HCT116 (cell line): ENCODE data around the gene EEF1B2. TPM values are rescaled to one million over a fixed set of nuclear protein-coding genes. Genes with fewer than 3 reads are reported as not detected.

Experiments used
- ATAC-seq: fragments of 200-7000 bp; cut with Tn5 transposase; 2 replicates; pipeline ENCODE4 v1.9.1; 2020; ENCODE audit warnings: mild to moderate bottlenecking, moderate library complexity
- BruUV-seq: library from RNA; stranded (reverse); fragments of 400-500 nt; replicated peaks from 2 replicates; lab custom pipeline; 2021; lab: Mats Ljungman, UMichigan
- CTCF ChIA-PET: fragments of 300-600 bp; sonication (Branson Sonifier 250); formaldehyde crosslinking; loops from one replicate; lab custom pipeline; 2021; ENCODE audit warnings: antibody characterized with exemption; lab: Charles Lee
- POLR2A ChIA-PET: fragments of 300-600, 350-600 bp; sonication (Branson Sonifier 250); formaldehyde crosslinking; loops from one replicate; lab custom pipeline; 2021; ENCODE audit warnings: antibody characterized with exemption; lab: Charles Lee
- RAD21 ChIA-PET, 2 experiments: fragments of 300-600 bp; sonication (Branson Sonifier 250); formaldehyde crosslinking; loops; one replicate each; lab custom pipeline; 2023; ENCODE audit warnings: low total read pairs in 2 of 2; ENCODE audit not compliant: uncharacterized antibody in 2 of 2, unreplicated experiment in 2 of 2, low non-redundant PET in 1 of 2; lab: Charles Lee
- DNase-seq: peaks from one replicate; pipeline ENCODE4 v3.0.0-alpha.2; 2010; ENCODE audit warnings: low read depth, low spot score
- H2AFZ ChIP-seq: fragments of 200-600 bp; shearing (Covaris generic), sonication (generic); 2 replicates; pipeline ENCODE4 v1.6.1; 2017; ENCODE audit warnings: low read depth, mixed run types, mixed read lengths, antibody characterized with exemption, low read length; ENCODE audit not compliant: poor library complexity, severe bottlenecking
- H3K27ac ChIP-seq: 2 replicates; pipeline ENCODE4 v1.5.1; 2012; ENCODE audit warnings: low read depth, low read length
- H3K27me3 ChIP-seq: fragments of 200-600 bp; sonication (generic); 2 replicates; pipeline ENCODE4 v1.6.1; 2016; ENCODE audit warnings: mixed run types, low read length, mixed read lengths; ENCODE audit not compliant: insufficient read depth
- H3K36me3 ChIP-seq, 2 experiments: fragments of 200-500 bp in 1 of 2; fragments of 200-600 bp in 1 of 2; sonication (Bioruptor generic) in 1 of 2; sonication (generic) in 1 of 2; 2 replicates each; pipeline versions ENCODE4 v1.5.1 to v1.6.1; 2014 to 2016; ENCODE audit warnings: low read length in 2 of 2, inconsistent platforms in 1 of 2, mixed read lengths in 1 of 2, mixed run types in 1 of 2; ENCODE audit not compliant: insufficient read depth in 2 of 2, control insufficient read depth in 1 of 2
- H3K4me1 ChIP-seq, 2 experiments: fragments of 200-600 bp in 1 of 2; sonication (generic) in 1 of 2; 2 replicates each; pipeline versions ENCODE4 v1.5.1 to v1.6.1; 2012 to 2017; ENCODE audit warnings: low read length in 2 of 2, inconsistent platforms in 1 of 2, mild to moderate bottlenecking in 1 of 2, mixed read lengths in 1 of 2, mixed run types in 1 of 2, moderate library complexity in 1 of 2; ENCODE audit not compliant: insufficient read depth in 2 of 2, control insufficient read depth in 1 of 2
- H3K4me2 ChIP-seq: fragments of 200-600 bp; sonication (generic); 2 replicates; pipeline ENCODE4 v1.6.1; 2017; ENCODE audit warnings: mixed run types, low read length, mixed read lengths
- H3K4me3 ChIP-seq, 2 experiments: fragments of 200-600 bp in 1 of 2; sonication (generic) in 1 of 2; replicated peaks in 1 of 2; 2 replicates each; pipeline ENCODE4 v1.5.1; 2011 to 2016; ENCODE audit warnings: low read length in 2 of 2, control low read depth in 1 of 2, low read depth in 1 of 2, mild to moderate bottlenecking in 1 of 2, mixed read lengths in 1 of 2, mixed run types in 1 of 2
- H3K79me2 ChIP-seq: fragments of 200-600 bp; sonication (generic); 2 replicates; pipeline ENCODE4 v1.6.1; 2017; ENCODE audit warnings: mild to moderate bottlenecking, mixed run types, low read length, moderate library complexity, mixed read lengths; ENCODE audit not compliant: insufficient read depth
- H3K9ac ChIP-seq: fragments of 200-600 bp; sonication (generic); 2 replicates; pipeline ENCODE4 v1.6.1; 2016; ENCODE audit warnings: low read length, mixed read lengths
- H3K9me2 ChIP-seq: fragments of 200-600 bp; sonication (generic), shearing (Covaris generic); 2 replicates; pipeline ENCODE4 v1.6.1; 2017; ENCODE audit warnings: mixed run types, mild to moderate bottlenecking, moderate library complexity; ENCODE audit not compliant: insufficient read depth
- H3K9me3 ChIP-seq, 2 experiments: fragments of 200-500 bp in 1 of 2; fragments of 200-600 bp in 1 of 2; sonication (Bioruptor generic) in 1 of 2; sonication (generic) in 1 of 2; 2 replicates each; pipeline ENCODE4 v1.6.1; 2014 to 2017; ENCODE audit warnings: low read length in 2 of 2, mixed read lengths in 2 of 2, inconsistent platforms in 1 of 2, low read depth in 1 of 2, mild to moderate bottlenecking in 1 of 2, mixed run types in 1 of 2, moderate library complexity in 1 of 2; ENCODE audit not compliant: control insufficient read depth in 1 of 2, insufficient read depth in 1 of 2
- H4K20me1 ChIP-seq: fragments of 200-600 bp; sonication (generic), shearing (Covaris generic); 2 replicates; pipeline ENCODE4 v1.6.1; 2017; ENCODE audit warnings: mixed run types, mild to moderate bottlenecking, moderate library complexity; ENCODE audit not compliant: insufficient read depth
- ATF3 ChIP-seq: IDR thresholded peaks from 2 replicates; pipeline ENCODE4 v1.6.1; 2012
- CBX3 ChIP-seq: IDR thresholded peaks from 2 replicates; pipeline ENCODE4 v1.6.1; 2012; ENCODE audit warnings: low read depth
- EGR1 ChIP-seq: IDR thresholded peaks from 2 replicates; pipeline ENCODE4 v1.6.1; 2012; ENCODE audit warnings: low read depth
- ELF1 ChIP-seq: IDR thresholded peaks from 2 replicates; pipeline ENCODE4 v1.6.1; 2012; ENCODE audit warnings: low read depth, borderline replicate concordance
- EZH2 ChIP-seq: fragments of 200-600 bp; sonication (generic); IDR thresholded peaks from 2 replicates; pipeline ENCODE4 v1.6.1; 2017; ENCODE audit warnings: antibody characterized with exemption, mixed run types
- EZH2phosphoT487 ChIP-seq: fragments of 200-600 bp; IDR thresholded peaks from 2 replicates; pipeline ENCODE4 v1.6.1; 2018; ENCODE audit warnings: antibody characterized with exemption, borderline replicate concordance
- FOSL1 ChIP-seq: IDR thresholded peaks from 2 replicates; pipeline ENCODE4 v1.6.1; 2012; ENCODE audit warnings: low read depth
- JUND ChIP-seq: IDR thresholded peaks from 2 replicates; pipeline ENCODE4 v1.6.1; 2012
- POLR2A ChIP-seq: IDR thresholded peaks from 2 replicates; pipeline ENCODE4 v1.7.0; 2011; ENCODE audit warnings: borderline replicate concordance; ENCODE audit not compliant: insufficient read depth, insufficient read length; ENCODE audit errors: extremely low read depth
- POLR2AphosphoS5 ChIP-seq: IDR thresholded peaks from 2 replicates; pipeline ENCODE4 v1.6.1; 2011; ENCODE audit warnings: mild to moderate bottlenecking, low read depth, low read length, moderate library complexity
- RAD21 ChIP-seq: IDR thresholded peaks from 2 replicates; pipeline ENCODE4 v1.6.1; 2012; ENCODE audit warnings: low read depth, mild to moderate bottlenecking
- REST ChIP-seq: IDR thresholded peaks from 2 replicates; pipeline ENCODE4 v1.6.1; 2012; ENCODE audit warnings: low read depth
- SIN3A ChIP-seq: IDR thresholded peaks from 2 replicates; pipeline ENCODE4 v1.6.1; 2012; ENCODE audit warnings: low read depth
- SP1 ChIP-seq: IDR thresholded peaks from 2 replicates; pipeline ENCODE4 v1.6.1; 2012; ENCODE audit warnings: low read depth
- SRF ChIP-seq: IDR thresholded peaks from 2 replicates; pipeline ENCODE4 v1.6.1; 2012; ENCODE audit warnings: low read depth
- YY1 ChIP-seq: IDR thresholded peaks from 2 replicates; pipeline ENCODE4 v1.6.1; 2011; ENCODE audit warnings: low read length, low read depth, moderate library complexity, mild to moderate bottlenecking; ENCODE audit not compliant: insufficient replicate concordance; ENCODE audit errors: extremely low read depth
- ZFX ChIP-seq: fragments of 450-650 bp; IDR thresholded peaks from 2 replicates; pipeline ENCODE4 v1.6.1; 2017
- ZNF274 ChIP-seq: fragments of 200-500 bp; sonication (Bioruptor generic); IDR thresholded peaks from 2 replicates; pipeline ENCODE4 v1.6.1; 2014; ENCODE audit warnings: mild to moderate bottlenecking, low read depth, low read length, inconsistent platforms
- intact Hi-C: fragments of 100-400 bp; cut with micrococcal nuclease; formaldehyde crosslinking; loops from 2 replicates; pipeline ENCODE4 v1.10.0; 2022
- total RNA-seq: library from RNA; stranded (reverse); gene quantifications from one replicate; pipeline ENCODE4 v1.2.1, GENCODE V29; 2021; ENCODE audit not compliant: unreplicated experiment
- TF ChIP-seq, protein P1 (sequence below), 3 experiments: fragments of 200-600 bp in 1 of 3; sonication (generic) in 1 of 3; IDR thresholded peaks in 2 of 3; conservative IDR thresholded peaks in 1 of 3; 2 replicates each; pipeline ENCODE4 v1.5.1; 2012 to 2017; ENCODE audit warnings: low read depth in 2 of 3, low read length in 2 of 3, antibody characterized with exemption in 1 of 3, borderline replicate concordance in 1 of 3, control low read depth in 1 of 3, mild to moderate bottlenecking in 1 of 3, mixed read lengths in 1 of 3, mixed run types in 1 of 3, moderate library complexity in 1 of 3; ENCODE audit not compliant: insufficient read depth in 1 of 3
- TF ChIP-seq, protein P2 (sequence below): IDR thresholded peaks from 2 replicates; pipeline ENCODE4 v1.6.1; 2012

The EEF1B2 gene
- total RNA-seq, 1 experiment from 2014 or later, result 985 TPM

DNA sequence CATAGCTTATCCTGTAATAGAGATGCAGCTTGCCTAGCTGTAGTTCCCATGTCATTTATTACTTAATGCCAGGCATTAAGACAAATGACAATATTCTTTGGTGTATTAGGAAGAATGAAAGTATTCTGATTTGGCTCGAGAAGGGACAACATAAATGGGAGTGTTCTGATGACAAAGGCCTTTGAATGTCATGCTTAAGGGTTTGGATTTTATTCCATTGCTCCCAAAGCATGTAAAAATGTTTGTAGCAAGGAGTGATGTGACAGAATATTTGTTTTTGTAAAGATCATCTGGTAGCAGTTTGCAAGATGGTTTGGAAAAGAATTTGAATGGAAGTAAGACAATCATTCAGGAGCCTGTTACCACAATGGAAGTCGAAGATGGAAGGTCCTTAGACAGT, 30.4 kb downstream of the EEF1B2 start:
- no peaks in the 10 kb centered on the region for H4K20me1 ChIP-seq
- H3K4me2 ChIP-seq, result no peak overlapping the region
- CTCF ChIA-PET, result no interaction called here
- no TSS peak for BruUV-seq
- no peaks in the 10 kb centered on the region for H3K4me1 ChIP-seq
- DNase-seq, result no peak
- H3K79me2 ChIP-seq, result no peaks in the 10 kb centered on the region
- H2AFZ ChIP-seq, result no peak overlapping the region
- no peak overlapping the region for H3K9ac ChIP-seq
- no peak overlapping the region for H3K27ac ChIP-seq
- intact Hi-C loops, result no loop called here
- no peak overlapping the region for H3K4me3 ChIP-seq
- TF ChIP-seq CBX3, result no peak
- no peak for TF ChIP-seq SIN3A
- no peak for TF ChIP-seq FOSL1
- no peak for TF ChIP-seq YY1
- TF ChIP-seq EZH2phosphoT487, result no peak
- no peak for TF ChIP-seq EGR1
- TF ChIP-seq, protein P1, sequence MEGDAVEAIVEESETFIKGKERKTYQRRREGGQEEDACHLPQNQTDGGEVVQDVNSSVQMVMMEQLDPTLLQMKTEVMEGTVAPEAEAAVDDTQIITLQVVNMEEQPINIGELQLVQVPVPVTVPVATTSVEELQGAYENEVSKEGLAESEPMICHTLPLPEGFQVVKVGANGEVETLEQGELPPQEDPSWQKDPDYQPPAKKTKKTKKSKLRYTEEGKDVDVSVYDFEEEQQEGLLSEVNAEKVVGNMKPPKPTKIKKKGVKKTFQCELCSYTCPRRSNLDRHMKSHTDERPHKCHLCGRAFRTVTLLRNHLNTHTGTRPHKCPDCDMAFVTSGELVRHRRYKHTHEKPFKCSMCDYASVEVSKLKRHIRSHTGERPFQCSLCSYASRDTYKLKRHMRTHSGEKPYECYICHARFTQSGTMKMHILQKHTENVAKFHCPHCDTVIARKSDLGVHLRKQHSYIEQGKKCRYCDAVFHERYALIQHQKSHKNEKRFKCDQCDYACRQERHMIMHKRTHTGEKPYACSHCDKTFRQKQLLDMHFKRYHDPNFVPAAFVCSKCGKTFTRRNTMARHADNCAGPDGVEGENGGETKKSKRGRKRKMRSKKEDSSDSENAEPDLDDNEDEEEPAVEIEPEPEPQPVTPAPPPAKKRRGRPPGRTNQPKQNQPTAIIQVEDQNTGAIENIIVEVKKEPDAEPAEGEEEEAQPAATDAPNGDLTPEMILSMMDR (IDR thresholded peaks at IDR 0.05 in 2 of 3, conservative IDR thresholded peaks at IDR 0.05 in 1 of 3; ENCODE audit: borderline replicate concordance in 1 of 3, insufficient read depth in 1 of 3, low read depth in 2 of 3, low read length in 2 of 3), result no peak
- TF ChIP-seq ATF3, result no peak
- no peak for TF ChIP-seq JUND
- TF ChIP-seq SRF, result no peak
- TF ChIP-seq POLR2AphosphoS5, result no peak
- no peak for TF ChIP-seq POLR2A
- no peak for TF ChIP-seq RAD21
- TF ChIP-seq EZH2, result no peak
- TF ChIP-seq ELF1, result no peak
- TF ChIP-seq ZFX, result no peak
- TF ChIP-seq ZNF274, result no peak
- TF ChIP-seq SP1, result no peak
- TF ChIP-seq, protein P2, sequence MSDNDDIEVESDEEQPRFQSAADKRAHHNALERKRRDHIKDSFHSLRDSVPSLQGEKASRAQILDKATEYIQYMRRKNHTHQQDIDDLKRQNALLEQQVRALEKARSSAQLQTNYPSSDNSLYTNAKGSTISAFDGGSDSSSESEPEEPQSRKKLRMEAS, result no peak
- TF ChIP-seq REST, result no peak
- TF ChIP-seq, all 23 proteins: peak for 0
- POLR2A ChIA-PET, result no interaction called here
- no peak for ATAC-seq
- no peaks in the 10 kb centered on the region for H3K9me2 ChIP-seq
- H3K36me3 ChIP-seq, result no peaks in the 10 kb centered on the region
- H3K27me3 ChIP-seq, result no peaks in the 10 kb centered on the region
- RAD21 ChIA-PET, result no interaction called here
- H3K9me3 ChIP-seq, result no peaks in the 10 kb centered on the region
